GM12874 (cell line): ENCODE results near the gene EME1.
A peak's percentile ranks its signal among the peaks of the same experiment; 100 is the strongest.

ENCODE experiments used
- TF ChIP-seq, protein P1 (sequence below): IDR thresholded peaks from 2 replicates; pipeline ENCODE4 v1.5.1; 2011; ENCODE audit warnings: low read depth, mild to moderate bottlenecking, control low read depth, low read length, moderate library complexity; ENCODE audit not compliant: insufficient read depth

Gene EME1

DNA sequence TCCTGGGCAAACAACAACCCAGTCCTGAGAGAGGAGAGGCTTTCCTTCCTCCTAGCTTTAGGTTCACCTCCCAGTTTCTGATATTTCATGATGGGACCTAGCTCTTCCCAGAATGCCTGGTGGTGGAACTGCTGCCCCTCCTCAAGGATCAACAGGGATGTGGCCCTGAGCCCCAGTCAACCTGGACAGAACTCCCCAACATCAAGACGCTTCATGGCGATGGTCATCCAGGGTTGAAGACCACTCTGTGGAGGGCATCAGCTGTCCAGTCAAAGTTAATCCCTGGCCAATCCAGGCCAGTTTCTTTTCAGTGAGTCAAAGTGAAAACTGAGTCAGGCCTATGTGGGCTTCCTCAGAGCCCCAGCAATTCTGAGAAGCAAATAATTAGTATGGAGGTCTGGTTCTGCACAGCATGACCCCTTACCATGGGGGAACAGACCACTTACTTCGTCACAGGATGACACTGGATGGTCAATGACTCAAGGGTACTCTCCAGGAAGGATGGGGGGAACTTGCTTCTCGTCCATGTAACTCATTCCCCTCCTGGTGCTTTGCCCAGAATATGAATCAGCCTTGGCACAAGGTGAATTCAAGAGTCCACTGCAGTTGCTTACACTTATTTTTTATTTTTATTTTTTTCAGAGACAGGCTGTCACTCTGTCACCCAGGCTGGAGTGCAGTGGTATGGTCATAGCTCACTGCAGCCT is 41.8 kb upstream of the EME1 start:
- TF ChIP-seq, protein P1, sequence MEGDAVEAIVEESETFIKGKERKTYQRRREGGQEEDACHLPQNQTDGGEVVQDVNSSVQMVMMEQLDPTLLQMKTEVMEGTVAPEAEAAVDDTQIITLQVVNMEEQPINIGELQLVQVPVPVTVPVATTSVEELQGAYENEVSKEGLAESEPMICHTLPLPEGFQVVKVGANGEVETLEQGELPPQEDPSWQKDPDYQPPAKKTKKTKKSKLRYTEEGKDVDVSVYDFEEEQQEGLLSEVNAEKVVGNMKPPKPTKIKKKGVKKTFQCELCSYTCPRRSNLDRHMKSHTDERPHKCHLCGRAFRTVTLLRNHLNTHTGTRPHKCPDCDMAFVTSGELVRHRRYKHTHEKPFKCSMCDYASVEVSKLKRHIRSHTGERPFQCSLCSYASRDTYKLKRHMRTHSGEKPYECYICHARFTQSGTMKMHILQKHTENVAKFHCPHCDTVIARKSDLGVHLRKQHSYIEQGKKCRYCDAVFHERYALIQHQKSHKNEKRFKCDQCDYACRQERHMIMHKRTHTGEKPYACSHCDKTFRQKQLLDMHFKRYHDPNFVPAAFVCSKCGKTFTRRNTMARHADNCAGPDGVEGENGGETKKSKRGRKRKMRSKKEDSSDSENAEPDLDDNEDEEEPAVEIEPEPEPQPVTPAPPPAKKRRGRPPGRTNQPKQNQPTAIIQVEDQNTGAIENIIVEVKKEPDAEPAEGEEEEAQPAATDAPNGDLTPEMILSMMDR, result no peak

DNA sequence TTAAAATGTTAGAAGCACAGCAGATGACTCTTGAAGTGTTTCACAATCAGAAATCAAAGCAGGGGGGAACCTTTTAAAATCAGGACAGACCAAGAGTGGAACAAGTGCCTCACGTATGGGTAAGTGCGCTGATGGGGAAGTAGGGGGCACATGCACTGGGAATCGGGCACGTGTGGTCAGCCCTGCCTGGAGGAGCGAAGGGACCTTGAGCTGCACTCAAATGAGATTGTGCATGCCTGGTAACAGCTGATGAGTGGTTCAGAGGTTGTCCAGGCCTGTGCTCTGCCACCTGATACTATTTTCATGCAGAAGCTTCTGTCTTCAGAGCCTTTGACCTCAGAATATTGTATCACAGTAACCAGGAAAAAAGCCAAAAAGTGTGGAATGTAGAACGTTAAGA is 40.8 kb upstream of the EME1 start:
- TF ChIP-seq, protein P1, result no peak

DNA sequence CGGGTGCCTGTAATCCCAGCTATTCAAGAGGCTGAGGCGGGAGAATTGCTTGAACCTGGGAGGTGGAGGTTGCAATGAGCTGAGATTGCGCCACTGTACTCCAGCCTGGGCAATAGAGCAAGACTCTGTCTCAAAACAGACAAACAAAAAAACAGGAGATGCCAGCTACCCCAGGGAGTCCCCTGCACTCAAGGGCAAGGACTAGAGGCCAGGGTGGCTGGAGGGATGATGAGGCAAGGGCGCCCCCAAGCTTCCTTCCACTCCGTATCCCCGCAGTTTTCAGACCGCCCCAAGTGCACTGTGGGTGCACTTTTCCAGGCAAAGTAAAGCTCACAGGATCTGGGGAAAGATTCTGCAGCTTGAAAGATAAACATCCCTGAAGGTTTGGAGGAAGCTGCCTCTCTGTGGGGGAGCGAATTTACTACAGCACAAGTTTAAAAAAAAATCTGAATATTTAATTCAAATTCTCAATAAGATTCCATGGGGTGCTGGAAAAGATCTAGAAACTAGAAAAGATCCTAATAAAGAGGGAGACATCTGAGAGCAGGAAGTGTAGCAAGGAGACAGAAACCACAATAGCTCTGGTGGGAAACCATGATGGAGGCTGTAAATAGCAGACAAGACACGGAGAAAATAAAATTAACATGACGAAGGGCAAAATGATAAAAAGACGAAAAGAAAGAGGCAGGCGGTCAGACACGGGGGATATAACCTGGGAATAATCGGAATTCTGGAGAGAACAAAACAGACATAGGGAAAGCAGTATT is 39.6 kb upstream of the EME1 start:
- TF ChIP-seq, protein P1, result peak; percentile 30

DNA sequence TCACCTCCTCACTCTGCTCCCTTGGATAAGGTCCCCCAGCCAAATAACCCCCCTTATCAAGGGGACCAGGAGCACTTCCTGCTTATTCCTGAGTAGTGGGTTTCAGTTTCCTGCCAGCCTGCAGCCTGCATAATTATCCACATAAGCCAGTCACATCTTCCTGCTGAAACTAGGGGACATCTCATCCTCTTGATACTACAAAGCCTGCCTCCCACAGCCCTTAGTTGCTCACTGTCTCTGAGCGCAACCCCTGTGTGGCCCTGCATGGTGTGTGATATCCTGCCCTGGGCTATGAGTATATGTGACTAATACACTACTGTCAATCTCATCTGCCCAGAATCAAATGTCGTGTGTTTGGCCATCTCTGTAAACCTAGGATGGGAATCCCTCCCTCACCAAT is 35.1 kb upstream of the EME1 start:
- TF ChIP-seq, protein P1, result no peak

DNA sequence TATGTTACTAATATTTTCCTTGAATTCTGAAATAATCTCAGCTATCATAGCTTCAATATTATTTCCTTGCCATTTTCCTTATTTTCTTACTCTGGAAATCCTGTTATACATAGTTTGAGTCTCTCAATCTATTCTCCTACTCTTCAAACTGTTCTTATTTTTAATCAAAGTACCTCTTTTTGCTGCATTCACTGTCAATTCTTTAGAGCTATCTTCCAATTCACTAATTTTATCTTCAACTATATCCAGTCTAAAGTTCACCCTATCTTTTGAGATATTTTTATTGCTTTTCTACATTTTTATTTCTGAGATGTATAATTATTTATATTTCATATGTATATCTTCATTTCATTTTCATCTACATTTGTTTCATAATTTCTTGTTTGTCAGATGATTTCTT is 34.4 kb upstream of the EME1 start:
- TF ChIP-seq, protein P1, result no peak

DNA sequence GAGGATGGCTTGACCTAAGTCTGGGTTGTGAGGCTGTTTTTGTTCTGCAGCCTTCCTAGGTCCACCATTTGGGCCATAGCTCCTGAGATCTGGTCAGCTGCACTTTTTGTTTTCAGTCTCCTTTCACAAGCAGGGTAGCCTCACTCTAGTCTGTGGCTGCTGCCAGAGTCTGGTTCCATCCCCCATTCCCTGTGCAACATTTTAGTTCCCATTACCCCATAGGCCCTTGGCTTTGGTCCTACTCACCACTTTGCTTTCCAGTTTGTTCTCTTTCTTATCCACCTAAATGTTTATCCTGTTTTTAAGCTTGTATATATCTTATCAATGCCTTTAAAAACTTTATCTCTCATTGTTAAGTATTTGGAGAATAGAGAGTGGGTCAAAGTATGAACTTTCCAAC is 33.6 kb upstream of the EME1 start:
- TF ChIP-seq, protein P1, result no peak

DNA sequence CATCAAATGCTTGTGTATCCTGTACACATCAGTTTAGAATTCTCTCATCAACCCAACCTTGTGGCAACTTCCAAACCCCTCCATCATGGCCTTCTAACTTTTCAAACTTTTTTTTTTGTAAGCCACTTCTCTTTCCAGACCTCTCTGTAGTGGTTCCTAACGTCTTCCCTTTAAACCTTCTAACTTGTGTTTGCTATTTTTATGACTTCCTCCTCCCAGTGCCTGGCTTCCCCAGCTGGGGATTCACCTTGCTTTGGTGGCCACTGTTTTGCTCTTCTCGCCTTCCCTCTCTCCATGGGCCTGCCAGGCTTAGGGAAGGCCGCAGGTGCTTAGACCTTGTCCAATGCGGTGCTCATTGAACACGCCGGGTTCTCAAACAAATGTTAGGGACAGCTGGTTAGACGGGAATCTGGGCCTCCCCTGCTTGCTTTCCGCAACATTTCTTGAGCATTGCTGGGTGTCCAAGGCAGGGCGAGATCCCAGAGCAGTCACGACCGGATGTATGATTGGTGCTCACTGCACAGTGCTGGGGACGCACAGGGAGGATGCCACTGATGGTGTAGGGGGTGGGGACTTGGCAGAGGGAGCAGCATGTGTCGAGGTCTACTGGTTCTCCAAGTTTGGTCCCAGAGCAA is 28.2 kb upstream of the EME1 start:
- TF ChIP-seq, protein P1, result no peak
